Measurements from ENCODE around the gene PTCD1.
"Not testable (repeated sequence)": the region's sequence is repeated elsewhere in the genome, so short reads cannot be mapped to it uniquely, and the experiment has no call there.

Gene PTCD1

DNA sequence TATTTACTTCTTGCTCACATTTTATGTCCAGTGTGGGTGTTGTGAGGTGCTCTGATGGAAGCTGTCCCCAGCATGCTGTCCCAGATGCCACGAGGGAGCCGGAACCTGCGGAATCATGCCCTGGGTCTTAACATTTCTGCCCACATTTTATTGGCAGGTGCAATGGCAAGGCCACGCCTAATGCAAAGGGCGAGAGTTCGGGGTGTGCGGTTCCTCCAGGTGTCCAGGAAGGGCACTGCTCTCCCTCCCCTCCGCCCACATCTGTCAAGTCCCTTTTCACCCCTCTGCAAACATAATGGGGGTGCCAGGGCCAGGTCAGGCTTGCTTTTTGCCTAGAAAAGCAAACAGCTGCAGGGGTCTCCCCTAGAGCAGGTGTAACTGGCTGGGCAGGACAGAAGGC lies 46.6 kb downstream of the PTCD1 start:
- DNase-seq (ENCODE audit: insufficient read length, low spot score), result no peak
- FAIRE-seq, result no peak

DNA sequence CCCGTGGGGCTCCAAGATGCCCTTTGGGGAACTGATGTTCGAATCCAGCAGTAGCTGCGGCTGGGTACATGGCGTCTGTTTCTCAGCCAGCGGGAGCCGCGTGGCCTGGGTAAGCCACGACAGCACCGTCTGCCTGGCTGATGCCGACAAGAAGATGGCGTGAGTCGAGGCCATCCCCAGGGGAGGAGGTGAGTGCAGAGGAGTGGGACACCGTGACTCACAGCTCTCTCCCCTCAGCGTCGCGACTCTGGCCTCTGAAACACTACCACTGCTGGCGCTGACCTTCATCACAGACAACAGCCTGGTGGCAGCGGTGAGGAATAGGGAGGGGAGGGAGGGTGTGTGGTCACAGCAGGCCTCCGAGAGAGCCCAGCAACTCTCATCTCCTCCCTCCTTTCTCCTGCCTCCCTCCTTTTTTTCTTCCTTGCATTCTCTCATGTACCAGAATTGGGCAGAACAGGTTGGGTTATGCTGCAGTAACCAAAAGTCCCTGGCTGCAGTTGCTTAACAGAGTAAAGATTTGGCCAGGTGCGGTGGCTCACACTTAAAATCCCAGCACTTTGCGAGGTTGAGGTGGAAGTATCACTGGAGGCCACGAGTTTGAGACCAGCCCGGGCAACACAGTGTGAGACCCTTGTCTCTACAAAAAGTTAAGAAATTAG lies 47.5 kb downstream of the PTCD1 start:
- FAIRE-seq (no peak), DNase-seq (ENCODE audit: insufficient read length, low spot score) (no peak)

DNA sequence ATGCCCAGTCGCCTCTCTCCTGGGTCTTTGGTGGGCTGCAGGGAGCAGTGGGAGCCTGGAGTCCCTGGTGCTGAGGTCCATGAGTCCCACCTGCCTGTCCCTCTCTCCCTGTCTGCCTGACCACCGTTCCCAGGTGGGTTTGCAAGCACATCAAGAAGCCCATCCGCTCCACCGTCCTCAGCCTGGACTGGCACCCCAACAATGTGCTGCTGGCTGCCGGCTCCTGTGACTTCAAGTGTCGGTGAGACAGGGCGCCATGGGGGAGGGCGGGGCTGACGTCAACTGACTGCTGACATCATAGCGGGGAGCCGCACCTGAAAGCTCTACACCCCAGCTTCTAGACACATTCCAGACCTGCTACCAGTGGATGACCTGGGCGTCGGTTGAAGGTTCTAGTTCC lies 48.8 kb downstream of the PTCD1 start:
- no peak for DNase-seq (ENCODE audit: insufficient read length, low spot score)
- no peak for FAIRE-seq

DNA sequence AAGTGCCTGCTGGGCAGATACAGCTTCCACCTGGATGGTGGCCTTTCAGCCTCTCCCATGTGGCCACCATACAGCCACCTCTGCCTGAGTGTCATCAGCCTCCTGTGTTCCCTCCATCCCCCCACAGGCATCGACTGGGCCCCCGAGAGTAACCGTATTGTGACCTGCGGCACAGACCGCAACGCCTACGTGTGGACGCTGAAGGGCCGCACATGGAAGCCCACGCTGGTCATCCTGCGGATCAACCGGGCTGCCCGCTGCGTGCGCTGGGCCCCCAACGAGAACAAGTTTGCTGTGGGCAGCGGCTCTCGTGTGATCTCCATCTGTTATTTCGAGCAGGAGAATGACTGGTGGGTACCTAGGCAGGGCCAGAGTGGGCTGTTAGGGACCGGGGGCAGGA lies 50.7 kb downstream of the PTCD1 start:
- FAIRE-seq (no peak), DNase-seq (ENCODE audit: insufficient read length, low spot score) (no peak)

DNA sequence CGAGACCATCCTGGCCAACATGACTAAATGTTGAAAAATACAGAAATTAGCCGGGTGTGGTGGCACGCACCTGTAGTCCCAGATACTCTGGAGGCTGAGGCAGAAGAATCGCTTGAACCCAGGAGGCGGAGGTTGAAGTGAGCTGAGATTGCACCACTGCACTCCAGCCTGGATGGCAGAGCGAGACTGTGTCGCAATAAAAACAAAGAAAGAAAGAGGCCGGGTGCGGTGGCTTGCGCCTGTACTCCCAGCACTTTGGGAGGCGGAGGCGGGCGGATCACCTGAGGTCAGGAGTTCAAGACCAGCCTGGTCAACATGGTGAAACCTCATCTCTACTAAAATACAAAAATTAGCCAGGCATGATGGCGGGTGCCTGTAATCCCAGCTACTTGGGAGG lies 51.4 kb downstream of the PTCD1 start:
- FAIRE-seq; DNase-seq (ENCODE audit: insufficient read length, low spot score): not testable (repeated sequence)

DNA sequence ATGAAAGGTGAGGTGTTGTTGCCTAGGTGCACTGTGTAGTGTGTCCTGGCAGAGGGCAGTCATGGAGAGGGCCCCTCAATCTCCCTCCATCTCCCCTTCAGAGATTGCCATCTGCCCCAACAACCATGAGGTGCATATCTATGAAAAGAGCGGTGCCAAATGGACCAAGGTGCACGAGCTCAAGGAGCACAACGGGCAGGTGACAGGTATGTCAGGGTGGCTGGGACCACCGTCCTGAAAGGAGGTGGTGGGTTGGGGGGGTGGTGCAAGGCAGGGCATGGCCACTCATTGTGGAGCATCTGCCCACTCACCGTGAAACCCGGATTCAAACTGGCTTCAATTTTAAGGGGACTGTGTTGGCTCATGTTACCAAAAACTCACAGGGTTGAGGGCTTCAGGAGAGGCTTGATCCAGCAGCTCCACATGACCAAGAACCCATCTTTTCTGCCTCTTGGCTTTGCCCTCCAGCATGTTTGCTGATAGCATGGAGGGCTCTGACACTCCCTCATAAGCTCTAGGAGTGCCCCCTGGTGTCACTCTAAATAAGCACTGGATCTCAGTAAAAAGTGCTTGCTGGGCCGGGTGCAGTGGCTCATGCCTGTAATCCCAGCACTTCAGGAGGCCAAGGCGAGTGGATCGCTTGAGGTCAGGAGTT lies 51.9 kb downstream of the PTCD1 start:
- DNase-seq (ENCODE audit: insufficient read length, low spot score) (no peak), FAIRE-seq (no peak)

DNA sequence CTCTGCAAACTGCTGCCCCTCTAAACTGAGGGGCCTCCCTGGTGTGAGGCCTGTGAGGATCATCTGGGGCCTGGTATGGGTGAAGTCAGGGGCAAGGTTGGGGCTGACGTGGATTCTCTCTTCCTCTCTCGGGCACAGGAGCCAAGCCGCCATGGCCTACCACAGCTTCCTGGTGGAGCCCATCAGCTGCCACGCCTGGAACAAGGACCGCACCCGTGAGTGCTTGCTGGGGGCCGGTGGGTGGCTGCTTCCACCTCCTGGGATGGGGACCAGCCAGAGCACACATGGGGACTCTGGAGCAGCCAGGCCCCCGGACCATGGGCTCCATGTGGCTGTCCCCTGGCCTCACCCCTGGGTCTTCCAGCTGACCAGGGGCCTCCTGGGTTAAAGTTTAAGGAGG lies 53.0 kb downstream of the PTCD1 start:
- no peak for DNase-seq (ENCODE audit: insufficient read length, low spot score)
- FAIRE-seq, result no peak

DNA sequence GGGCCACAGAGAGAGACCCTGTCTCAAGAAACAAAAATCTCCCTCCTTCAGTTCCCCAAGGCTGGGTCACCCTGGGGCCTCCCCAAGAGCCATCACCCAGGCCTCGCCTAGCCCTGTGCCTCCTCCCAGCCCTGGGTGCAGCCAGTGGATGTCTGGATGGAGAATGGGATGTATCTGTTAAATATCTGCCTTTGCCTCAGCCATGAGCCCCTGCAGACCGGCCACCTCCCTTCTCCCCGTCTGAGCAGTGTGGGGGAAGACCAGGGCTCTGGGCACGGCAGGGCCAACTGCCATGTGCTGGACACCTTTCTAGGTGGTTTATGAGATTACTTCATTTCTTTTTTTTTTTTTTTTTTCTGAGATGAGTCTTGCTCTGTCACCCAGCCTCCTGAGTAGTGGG lies 54.1 kb downstream of the PTCD1 start:
- FAIRE-seq (no peak), DNase-seq (ENCODE audit: insufficient read length, low spot score) (no peak)

DNA sequence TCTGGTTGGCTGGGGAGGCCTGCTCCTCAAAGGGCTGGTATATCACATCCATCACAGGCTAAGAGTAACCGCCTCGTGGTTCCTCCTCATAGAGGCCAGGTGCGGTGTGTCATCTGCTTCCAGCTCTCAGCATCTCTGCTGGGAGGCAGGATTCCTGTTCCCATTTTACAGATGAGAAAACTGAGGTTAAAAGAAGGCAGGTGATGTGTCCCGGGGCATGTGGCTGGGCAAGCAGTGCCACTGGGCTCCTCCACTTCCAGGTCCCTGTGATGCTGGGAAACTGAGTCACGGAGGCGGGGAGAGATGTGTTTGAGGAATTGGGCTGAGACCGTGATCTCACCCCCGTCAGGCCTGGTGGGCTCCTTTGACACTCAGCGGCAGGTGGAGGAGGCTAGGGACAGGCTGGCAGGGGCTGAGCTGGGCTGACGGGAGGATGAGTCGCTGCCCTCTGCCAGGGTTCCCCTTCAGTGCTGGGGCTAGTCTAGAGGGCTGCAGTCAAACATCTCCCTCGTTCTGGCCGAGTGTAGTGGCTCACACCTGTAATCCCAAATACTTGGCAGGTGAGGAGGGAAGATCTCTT lies 54.7 kb downstream of the PTCD1 start:
- FAIRE-seq (no peak), DNase-seq (ENCODE audit: insufficient read length, low spot score) (no peak)

DNA sequence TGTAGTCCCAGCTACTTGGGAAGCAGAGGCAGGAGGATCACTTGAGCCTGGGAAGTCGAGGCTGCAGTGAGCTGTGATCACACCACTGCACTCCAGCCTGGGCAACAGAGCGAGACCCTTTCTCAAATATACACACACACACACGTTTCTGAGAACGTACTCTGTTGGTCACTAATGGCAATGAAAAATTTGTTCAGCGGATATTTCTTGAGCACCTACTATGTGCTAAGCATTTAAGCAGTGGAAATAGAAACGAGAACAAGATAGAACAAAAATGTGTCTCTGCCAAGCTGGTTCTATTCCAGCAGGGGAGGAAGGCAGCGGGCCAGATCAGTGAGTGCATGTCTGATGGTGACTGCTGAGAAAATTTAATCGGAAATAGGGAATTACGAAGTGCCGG lies 55.4 kb downstream of the PTCD1 start:
- DNase-seq (ENCODE audit: insufficient read length, low spot score) (no peak), FAIRE-seq (no peak)

DNA sequence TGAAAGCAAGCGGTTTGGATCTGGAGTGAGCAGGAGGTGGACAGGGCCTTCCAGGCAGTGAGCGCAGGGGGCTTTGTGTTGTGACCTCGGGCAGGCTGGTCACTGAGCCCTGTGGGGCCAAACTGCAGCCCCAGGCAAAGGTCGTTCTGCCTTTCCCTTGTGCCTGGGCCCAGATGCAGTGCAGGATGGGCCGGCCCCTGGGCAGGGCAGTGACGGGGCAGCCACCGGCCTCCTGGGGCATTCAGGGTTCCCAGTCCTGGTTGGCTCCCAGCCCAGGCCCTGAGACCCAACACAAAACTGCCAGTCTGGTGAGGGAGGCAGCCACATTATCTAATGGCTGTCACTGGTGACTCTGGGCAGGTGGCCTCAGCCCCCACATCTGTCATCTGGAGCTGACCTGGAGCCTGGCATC lies 56.9 kb downstream of the PTCD1 start:
- no peak for FAIRE-seq
- DNase-seq (ENCODE audit: insufficient read length, low spot score), result no peak

DNA sequence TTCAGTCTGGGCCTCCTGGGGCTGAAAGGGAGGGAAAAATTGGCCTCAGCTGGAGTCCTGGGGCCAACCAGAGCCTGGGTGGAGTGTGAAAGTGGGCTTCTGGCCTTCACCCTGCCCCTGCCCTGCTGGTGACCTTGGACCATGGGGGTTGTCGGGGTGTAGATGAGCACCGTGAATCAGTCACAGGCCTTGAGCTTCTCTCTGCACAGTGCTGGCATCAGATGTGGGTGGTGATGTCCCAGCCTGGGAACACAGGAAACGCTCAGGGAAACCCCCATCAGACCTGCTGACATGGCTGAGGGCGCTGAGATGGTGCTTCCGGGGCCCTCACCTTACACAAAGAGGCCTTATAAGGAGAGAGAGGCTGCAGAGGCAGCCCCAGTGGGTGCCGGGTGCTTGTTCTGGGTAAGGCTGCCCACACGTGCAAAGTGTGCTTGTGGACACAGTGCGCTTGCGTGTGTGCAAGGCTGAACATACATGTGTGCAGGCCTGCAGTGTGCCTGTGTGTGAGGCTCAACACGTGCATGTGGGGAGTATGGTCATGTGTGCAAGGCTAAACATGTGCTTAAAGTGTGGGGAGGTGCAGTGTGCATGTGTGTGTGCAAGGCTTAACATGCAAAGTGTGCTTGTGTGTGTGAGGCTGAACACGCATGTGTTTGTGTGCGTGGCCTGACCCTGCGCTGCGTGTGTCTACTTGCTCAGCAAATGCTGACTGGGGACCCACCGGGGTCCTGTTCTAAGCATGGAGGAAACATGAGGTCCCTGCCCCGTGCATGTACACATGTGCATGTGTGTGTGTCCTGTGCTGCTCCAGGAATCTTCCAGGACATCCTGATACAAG lies 57.6 kb downstream of the PTCD1 start:
- DNase-seq (ENCODE audit: insufficient read length, low spot score), result peak; percentile 75
- FAIRE-seq, result no peak

DNA sequence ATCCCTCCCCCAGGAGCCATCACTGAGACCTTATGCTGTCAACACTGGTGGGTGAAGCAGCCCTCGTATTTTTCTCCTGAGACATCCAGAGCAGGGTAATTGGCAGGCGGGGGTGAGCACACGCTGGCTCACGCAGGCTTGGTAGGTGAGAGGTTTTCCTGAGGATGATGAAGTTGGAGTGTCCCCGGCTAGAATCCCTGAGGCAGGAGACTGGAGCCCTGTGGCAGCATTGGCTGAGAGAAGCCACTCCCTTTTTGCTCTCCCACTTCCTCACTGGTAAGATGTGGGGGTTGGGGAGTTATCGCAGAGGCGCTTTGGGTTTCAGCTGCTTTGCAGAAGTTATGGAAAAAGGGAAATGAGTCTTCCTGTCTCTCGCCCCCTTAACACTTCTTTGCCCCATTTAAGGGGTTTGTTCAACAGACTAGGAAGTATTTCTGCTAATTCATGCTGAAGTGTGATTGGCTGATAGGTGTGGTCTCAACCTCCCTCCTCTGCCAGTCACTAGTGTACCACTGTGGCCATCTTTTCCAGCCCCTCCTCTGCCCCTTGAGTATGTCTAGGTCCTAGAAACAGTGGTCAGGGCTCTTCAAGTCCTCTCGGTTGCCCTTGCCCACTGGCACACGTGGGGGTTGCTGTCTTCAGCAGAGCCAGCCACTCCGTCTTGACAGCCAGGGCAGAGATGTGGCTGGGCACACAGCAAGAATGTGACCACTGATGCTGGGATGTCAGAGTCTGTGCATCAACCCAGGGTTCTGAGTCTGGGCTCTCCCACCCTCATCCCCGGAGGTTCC lies 58.4 kb downstream of the PTCD1 start:
- peak; percentile 98 for FAIRE-seq
- DNase-seq (ENCODE audit: insufficient read length, low spot score), result no peak

DNA sequence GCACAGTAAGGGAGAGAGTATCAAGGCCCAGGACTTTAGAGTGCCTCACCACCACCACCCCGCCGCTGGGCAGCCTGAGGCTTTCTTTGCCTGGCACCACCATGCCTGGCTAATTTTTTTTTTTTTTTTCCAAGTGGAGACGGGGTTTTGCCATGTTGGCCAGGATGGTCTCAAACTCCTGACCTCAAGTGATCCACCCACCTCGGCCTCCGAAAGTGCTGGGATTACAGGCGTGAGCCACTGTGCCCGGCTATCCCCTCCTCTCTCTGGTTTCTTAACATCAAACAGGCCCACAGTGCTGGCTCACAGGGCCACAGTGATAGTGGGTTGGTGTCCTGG lies 58.9 kb downstream of the PTCD1 start:
- not testable (repeated sequence) for FAIRE-seq; DNase-seq (ENCODE audit: insufficient read length, low spot score)

DNA sequence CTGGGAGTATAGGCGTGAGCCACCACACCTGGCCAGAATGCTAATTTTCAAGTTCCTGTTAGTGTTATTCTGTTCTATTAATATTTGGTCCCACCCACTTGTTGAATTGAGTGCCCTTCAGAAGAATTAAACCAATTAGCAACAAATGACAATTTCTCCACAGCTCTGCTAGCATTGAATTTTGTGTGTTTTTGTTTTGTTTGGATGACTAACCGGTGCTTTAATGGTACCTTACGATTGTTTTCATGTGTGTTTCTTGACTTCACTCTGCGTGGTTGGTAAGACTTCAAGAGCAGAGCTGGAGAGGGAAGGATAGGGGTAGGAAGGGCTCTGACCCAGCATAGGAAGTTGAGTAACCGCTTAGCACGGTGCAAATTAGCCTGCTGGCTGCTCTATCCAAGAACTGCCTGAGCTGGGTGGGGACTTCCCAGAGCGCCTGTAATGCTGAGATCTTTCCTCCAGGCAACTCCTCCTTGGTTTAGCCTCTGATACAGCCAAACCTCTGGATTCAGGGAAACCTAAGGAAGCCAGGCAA lies 59.5 kb downstream of the PTCD1 start:
- FAIRE-seq, result no peak
- no peak for DNase-seq (ENCODE audit: insufficient read length, low spot score)

DNA sequence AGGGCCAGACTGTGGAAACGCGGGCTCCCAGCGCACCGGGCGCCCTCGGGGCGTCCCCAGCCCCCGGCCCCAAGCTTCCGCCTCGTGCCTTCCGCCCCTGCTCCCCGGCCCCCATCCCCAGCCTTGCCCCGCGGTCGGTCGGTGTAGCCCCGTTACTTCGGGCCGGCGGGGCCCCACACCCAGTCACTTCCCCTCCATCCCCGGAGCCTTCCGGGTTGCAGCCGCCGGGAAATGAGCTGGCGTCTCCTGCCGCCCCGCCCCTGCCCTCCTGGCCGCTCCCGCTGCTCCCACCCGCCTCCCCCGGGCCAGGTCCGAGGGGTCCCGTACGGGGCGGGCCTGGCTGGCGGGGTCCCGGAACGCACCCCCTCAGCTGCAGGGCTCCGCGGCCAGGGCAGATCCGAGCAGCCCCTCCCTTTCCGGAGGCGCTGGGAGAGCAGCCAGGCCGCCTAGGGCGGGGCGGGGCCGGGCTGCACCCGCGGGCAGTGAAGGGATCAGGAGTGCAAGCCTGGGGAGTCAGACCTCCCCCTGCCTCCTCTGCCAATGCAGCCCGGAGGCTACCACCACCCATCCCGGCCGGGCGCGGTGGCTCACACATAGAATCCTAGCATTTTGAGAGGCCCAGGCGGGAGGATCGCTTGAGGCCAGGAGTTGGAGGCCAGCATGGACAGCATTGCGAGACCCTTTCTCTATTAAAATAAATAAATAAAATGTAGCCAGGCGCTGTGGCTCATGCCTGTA lies 63.4 kb downstream of the PTCD1 start:
- DNase-seq (ENCODE audit: insufficient read length, low spot score) (no peak), FAIRE-seq (peak; percentile 21)

DNA sequence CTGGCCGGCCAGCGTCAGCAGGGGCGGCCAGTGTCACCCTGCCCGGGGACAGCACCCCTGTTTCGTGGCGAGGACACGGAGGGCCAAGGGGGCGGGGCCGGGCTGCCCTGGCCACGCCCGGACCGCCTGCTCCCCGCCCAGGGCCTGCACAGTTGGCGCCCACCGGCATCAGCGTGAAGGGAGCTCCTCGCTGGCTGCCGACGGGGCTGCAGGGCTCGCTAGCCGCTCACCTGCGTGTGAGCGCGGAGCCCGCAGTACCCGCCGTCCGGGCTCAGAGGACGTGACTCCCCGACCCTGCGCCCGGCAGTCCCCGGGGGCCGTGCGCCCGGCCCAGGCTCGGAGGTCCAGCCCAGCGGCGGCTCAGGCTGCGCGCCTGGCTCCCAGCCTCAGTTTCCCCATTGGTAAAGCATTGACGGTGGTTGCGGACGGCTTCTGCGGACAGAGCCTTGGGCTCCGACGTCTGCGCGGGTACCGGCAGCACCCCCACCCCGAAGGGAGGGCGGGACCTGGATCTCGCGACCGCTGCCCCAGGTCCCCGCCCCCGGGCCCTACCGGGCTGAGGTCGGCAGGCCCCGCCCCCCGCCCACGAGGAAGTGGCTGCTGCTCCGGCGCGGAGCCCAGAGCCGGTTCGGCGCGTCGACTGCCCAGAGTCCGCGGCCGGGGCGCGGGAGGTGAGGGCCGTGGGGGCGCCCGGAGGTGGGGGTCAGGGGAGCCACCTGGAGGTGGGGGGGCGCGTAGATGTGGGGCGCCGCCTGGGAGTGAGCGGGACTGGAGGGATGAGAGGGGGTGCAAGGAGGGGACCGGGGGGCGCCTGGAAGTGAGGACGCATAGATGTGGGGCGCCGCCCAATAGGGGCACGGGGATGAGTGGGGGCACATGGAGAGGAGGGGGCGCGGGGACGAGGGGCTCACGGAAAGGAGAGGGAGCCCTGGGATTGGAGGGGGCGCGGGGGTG lies 64.2 kb downstream of the PTCD1 start, which contains the start of gene ARPC1B:
ARPC1B (plus strand) TSS at position 620 of the 954 bp plus-strand sequence. CDS start 10,985 bp downstream, outside the sequence.
- FAIRE-seq, result peak; percentile 80
- peak; percentile 90 for DNase-seq (ENCODE audit: insufficient read length, low spot score)

Data from GM19239 (cell line).